Glomerular visceral epithelial cell (primary cell): Measurements from ENCODE around the gene TOPBP1.
"Not testable (repeated sequence)": the region's sequence is repeated elsewhere in the genome, so short reads cannot be mapped to it uniquely, and the experiment has no call there.

Source experiments
- DNase-seq: peaks from one replicate; pipeline ENCODE4 v3.0.0-alpha.2; 2016; ENCODE audit errors: extremely low spot score

The TOPBP1 gene

DNA sequence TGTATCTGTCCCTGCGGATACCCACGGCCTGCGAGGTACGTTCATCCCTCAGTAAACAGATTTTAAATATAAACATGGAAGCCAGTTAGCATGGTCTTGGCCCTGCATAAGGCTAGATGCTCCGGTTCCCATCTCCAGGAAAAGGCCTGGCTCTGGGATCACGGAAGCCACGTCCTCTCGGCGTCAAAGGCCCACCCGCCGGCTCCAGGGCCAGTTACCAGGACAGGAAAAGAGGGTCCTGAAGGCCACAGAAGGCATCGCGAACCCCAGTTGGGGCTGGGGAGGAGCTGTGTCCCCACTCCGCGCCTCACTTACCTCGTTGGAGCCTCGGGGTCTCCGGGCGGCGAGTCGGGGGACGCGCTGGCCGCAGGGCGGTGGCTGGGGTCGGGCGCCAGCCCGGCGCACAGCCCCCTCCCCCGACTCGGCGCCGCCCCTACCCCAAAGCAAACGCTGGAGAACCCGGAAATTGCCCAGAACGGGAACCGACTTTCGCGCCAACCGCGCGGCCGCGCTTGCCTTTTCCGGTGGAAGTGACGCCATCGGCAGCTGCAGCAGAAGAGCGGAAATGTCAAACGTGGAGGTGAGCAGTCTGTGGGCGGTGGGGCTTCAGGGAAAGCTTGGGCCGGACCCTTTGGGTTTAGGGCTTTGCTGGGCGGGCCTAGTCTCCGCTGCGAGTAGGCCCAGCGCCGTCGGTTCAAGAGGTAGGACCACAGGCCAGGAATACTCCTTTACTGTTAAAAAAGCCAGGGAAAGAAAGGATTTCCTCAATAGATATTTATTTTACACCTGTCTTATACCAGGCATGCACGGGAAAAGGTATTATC, at the start of gene TOPBP1:
TOPBP1 (minus strand) TSS at position 488 of the 824 bp plus-strand sequence. CDS start 814 bp downstream, outside the sequence.
- peak; percentile 74 for DNase-seq

- no peak for DNase-seq
Observed at GRCh38 chr3:133711013-133711412, 49.3 kb upstream of the TOPBP1 start.

GRCh38 chr3:133709139-133709750, 47.5 kb upstream of the TOPBP1 start:
- no peak for DNase-seq

DNA sequence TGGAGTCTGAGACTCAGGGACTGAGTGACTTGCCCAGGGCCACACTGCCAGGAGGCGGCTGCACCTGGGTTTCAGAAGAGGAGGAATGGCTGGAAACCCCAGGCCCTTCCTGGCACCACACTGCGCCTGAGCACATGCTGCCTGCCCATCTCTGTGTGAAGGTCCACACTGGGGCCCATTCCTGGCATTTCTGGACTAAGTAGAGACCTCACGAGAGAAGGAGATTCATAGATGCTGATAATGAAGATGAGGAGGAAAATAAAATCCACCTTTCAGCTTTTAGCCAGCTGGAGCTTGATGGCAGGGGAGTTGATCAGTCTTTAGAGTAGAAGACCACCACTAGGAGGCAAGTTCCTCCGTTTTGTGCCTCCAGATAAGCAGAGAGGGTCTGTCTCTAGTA, 44.3 kb upstream of the TOPBP1 start:
- no peak for DNase-seq

DNA sequence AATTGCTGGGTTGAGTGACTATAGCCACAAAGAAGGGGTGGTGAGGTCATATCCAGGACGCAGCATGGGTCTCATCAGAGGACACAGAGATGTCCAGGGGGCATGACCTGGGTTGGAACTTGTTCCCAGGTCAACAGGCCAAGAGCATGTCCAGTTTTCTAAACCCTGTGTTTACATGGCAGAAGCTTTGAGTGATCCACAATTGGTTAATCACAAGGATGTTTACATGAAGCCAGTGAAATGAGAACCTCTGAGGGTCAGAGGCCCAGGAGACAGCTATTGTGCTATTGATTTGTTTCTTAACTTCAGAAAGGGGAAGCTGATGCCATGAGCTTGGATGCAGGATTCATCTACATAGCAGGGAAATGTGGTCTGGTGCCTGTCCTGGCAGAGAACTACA, 42.2 kb upstream of the TOPBP1 start:
- no peak for DNase-seq

GRCh38 chr3:133701435-133702358, 40.0 kb upstream of the TOPBP1 start:
- DNase-seq, result no peak

- DNase-seq, result no peak
Observed at GRCh38 chr3:133700351-133700750, 38.6 kb upstream of the TOPBP1 start.

DNA sequence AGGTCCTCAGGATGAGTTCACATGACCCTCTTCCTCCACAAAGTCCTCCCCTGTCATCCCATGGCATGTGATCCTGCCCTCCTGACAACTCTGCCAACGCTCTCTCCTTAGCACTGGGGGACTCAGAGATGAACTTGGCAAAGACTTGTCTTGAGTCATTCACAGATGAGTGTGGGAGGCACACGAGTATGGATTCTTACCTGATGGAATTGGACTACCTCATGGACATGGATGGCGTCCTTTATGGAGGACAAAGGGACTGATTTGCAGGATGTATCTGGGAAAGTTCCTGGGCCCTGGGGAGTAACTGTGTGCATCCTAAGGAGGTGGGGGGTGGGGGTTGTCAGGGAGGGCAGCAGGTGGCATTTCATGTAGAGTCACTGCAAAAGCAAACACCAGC, 38.2 kb upstream of the TOPBP1 start:
- DNase-seq, result no peak

DNA sequence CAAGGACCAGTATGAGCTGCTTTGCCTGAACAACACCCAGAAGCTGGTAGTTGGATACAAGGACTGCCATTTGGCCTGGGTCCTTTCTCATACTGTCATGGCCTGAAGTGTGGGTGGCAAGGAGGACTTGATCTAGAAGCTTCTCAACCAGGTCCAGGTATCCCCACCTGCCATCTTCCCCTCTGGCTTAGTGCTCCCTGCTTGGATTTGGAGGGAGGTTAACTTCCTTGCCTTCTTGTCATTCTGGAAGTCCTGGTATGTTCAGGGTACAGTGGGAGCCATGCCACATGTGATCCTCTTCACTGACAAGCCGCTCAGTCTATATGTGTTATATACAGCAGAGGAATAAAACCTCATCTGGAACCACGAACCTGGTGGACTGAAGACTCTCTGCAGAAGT, 37.7 kb upstream of the TOPBP1 start:
- no peak for DNase-seq

- DNase-seq, result no peak
Observed at GRCh38 chr3:133697960-133698359, 36.2 kb upstream of the TOPBP1 start.

DNA sequence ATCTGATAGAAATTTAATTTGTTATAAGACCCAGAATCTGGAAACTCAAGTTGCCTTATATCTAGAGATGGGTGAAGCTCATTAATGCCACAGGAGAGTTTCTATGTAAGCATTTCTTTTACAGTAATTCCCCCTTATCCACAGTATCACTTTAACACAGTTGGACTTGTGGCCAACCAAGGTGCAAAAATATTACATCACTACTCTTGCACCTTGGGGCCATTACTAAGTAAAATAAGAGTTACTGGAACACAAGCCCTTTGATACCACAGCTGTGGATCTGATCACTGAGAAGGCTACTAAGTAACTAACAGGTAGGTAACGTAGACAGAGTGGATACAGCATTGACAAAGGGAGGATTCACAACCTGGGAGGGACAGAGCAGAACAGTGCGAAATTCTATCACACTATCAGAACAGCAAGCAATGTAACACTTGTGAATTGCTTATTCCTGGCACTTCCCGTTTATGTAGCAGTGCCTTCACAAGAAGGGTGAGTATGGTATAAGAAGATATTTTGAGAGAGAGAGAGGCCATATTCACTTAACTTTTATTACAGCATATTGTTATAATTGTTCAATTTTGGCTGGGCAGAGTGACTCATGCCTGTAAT, 33.9 kb upstream of the TOPBP1 start:
- DNase-seq, result no peak

- no peak for DNase-seq
Observed at GRCh38 chr3:133694288-133695268, 32.8 kb upstream of the TOPBP1 start.

- DNase-seq, result no peak
Observed at GRCh38 chr3:133693821-133694220, 32.1 kb upstream of the TOPBP1 start.

DNA sequence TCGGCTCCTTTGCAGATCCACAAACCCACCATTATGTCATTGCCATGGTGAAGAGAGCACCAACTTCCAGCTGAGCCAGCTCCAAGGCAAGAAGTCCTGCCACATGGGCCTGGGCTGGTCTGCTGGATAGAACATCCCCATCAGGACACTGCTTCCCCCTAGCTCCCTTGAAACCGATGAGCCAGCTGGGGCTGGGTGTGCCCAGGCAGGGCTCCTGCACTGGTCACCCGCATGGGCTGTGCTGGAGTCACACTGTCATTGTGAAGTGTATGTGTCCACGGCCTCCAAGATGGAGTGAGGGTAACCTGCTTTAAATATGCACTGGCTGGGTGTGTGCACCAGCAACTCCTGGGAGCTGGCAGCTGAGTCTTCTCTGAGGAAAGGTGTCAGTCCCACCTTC, 31.0 kb upstream of the TOPBP1 start:
- no peak for DNase-seq

DNA sequence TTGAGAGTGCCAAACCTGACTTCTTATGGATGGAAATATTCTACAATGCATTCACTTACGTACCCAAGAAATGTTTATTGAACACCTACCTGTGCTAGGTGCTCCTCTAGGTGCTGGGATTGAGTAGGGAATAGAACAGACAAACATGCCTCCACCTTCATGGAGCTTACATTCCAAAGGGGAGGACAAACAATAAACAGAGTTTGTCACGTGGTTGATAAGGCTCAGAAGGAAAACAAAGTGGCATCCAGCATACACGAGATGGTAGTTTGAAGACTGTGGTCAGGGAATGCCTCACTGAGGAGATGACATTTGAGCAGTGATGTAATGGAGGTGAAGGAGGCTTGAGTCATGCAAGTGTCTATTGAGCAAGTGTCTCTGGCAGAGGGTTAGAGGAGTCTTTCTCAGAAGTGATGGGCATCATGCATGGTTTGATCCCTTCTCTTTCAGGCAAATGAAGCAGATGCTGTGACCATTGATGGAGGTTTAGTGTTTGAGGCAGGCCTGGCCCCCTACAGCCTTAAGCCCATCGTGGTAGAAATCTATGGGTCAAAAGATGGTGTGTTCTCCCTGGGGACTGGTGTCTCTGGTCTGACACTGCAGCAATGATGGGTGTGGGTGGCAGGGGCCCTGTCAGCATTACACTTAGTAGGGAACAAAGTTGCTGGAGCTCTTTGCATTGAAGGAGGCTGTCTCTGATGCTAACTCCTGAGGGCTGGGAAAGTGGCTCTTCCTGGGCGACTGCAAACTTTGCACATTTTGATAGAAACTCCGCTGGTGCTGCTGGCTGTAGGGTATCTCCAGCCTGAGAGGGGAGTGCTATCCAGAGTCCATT, 29.7 kb upstream of the TOPBP1 start:
- DNase-seq, result no peak

DNA sequence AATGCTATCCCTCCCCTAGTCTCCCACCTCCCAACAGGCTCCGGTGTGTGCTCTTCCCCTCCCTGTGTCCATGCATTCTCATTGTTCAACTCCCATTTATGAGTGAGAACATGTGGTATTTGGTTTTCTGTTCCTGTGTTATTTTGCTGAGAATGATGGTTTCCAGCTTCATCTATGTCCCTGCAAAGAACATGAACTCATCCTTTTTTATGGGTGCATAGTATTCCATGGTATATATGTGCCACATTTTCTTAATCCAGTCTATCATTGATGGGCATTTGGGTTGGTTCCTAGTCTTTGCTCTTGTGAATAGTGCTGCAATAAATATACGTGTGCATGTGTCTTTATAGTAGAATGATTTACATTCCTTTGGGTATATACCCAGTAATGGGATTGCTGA, 16.3 kb upstream of the TOPBP1 start:
- DNase-seq, result not testable (repeated sequence)

- no peak for DNase-seq
Observed at GRCh38 chr3:133676336-133677118, 14.8 kb upstream of the TOPBP1 start.

DNA sequence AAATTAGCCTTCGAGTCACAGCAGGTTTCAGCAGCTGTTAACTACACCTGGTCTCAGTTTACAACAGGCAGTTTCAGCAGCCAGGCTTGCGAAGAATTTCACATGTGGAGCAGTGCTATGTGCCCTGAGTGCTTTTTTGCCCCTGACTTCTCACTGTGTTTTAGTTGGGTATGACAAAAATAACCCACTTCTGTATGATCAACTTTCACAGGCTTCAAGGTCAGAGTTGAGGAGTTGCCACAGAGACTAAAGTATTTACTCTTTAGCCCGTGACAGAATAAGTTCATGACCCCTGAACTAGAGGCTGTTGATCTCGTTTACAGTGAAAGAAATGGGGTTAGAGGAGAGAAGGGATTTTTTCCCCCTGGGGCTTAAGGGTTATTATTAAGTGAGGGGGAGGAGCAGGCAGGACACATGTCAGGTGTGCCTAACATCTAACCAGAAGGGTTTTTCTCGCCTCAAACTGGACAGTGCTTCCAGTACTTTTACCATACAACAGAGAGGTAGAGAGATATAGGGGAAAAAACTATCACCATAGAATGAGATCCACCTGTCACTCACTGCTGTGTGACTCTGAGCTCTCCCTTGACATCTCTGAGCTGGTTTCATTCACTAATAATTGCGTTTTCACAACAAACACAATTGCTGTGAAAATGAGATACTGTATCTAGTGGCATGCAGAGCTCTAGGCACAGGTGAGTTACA, 14.0 kb upstream of the TOPBP1 start:
- DNase-seq, result no peak
